H1 (cell line): ENCODE results near the gene ESRRB. TPM values are rescaled to one million over a fixed set of nuclear protein-coding genes. Genes with fewer than 3 reads are reported as not detected.

ENCODE experiments used
- CTCF ChIA-PET: fragments of 300-600 bp; sonication (Branson Sonifier 250); formaldehyde crosslinking; loops from one replicate; lab custom pipeline; 2021; ENCODE audit not compliant: partially characterized antibody; lab: Charles Lee
- POLR2A ChIA-PET: fragments of 300-600 bp; sonication (Branson Sonifier 250); formaldehyde crosslinking; loops from one replicate; lab custom pipeline; 2021; ENCODE audit warnings: inconsistent platforms; ENCODE audit not compliant: partially characterized antibody; lab: Charles Lee
- DNase-seq, 2 experiments: peaks; one replicate each; pipeline versions ENCODE4 v3.0.0 to v3.0.0-alpha.2; 2010 to 2022; ENCODE audit warnings: low spot score in 2 of 2, low read depth in 1 of 2, mixed read lengths in 1 of 2
- FAIRE-seq: peaks from 2 replicates; lab custom pipeline; 2011; peaks lifted over from hg19 to GRCh38; lab: Jason Lieb, UNC
- H2AFZ ChIP-seq: 2 replicates; pipeline ENCODE4 v1.8.1; 2012; ENCODE audit warnings: low read length, inconsistent platforms
- H2AK5ac ChIP-seq: 2 replicates; pipeline ENCODE4 v1.6.1; 2013; ENCODE audit warnings: low read depth, low read length
- H2BK120ac ChIP-seq: replicated peaks from 2 replicates; pipeline ENCODE3; 2013; ENCODE audit warnings: low read depth, low read length, inconsistent platforms
- H2BK12ac ChIP-seq: 2 replicates; pipeline ENCODE4 v1.6.1; 2013; ENCODE audit warnings: low read depth, low read length
- H2BK15ac ChIP-seq: 2 replicates; pipeline ENCODE4 v1.6.1; 2013; ENCODE audit warnings: low read length
- H2BK20ac ChIP-seq: 2 replicates; pipeline ENCODE4 v1.6.1; 2013; ENCODE audit warnings: low read length
- H2BK5ac ChIP-seq: 2 replicates; pipeline ENCODE4 v1.6.1; 2013; ENCODE audit warnings: low read depth, low read length
- H3K14ac ChIP-seq: 2 replicates; pipeline ENCODE4 v1.6.1; 2013; ENCODE audit warnings: inconsistent platforms; ENCODE audit not compliant: insufficient read length
- H3K18ac ChIP-seq: 2 replicates; pipeline ENCODE4 v1.6.1; 2013; ENCODE audit warnings: low read length; ENCODE audit errors: extremely low read depth
- H3K23ac ChIP-seq: 2 replicates; pipeline ENCODE4 v1.6.1; 2013; ENCODE audit warnings: inconsistent platforms; ENCODE audit not compliant: insufficient read length
- H3K23me2 ChIP-seq: 2 replicates; pipeline ENCODE4 v1.6.1; 2013; ENCODE audit warnings: low read depth, low read length
- H3K27ac ChIP-seq: 2 replicates; pipeline ENCODE4 v1.6.1; 2011; ENCODE audit warnings: low read depth, low read length, inconsistent platforms
- H3K27me3 ChIP-seq, 4 experiments: replicated peaks in 1 of 4; 1 replicate in 1 of 4; 2 replicates in 3 of 4; pipeline versions ENCODE4 v1.6.1 to v1.8.1; 2011 to 2013; ENCODE audit warnings: low read length in 3 of 4, mild to moderate bottlenecking in 3 of 4, inconsistent platforms in 2 of 4, mixed read lengths in 2 of 4, moderate library complexity in 1 of 4; ENCODE audit not compliant: control insufficient read depth in 3 of 4, insufficient read depth in 3 of 4; ENCODE audit errors: extremely low read depth in 1 of 4
- H3K36me3 ChIP-seq, 4 experiments: 2 replicates each; pipeline versions ENCODE4 v1.6.1 to v1.8.1; 2011 to 2013; ENCODE audit warnings: mild to moderate bottlenecking in 4 of 4, low read length in 3 of 4, moderate library complexity in 2 of 4, control low read depth in 1 of 4, inconsistent platforms in 1 of 4; ENCODE audit not compliant: insufficient read depth in 4 of 4, control insufficient read depth in 2 of 4
- H3K4ac ChIP-seq: replicated peaks from 2 replicates; pipeline ENCODE3; 2013; ENCODE audit warnings: low read length, low read depth, mixed read lengths, inconsistent platforms; ENCODE audit not compliant: insufficient read length
- H3K4me1 ChIP-seq, 4 experiments: replicated peaks in 1 of 4; 1 replicate in 1 of 4; 2 replicates in 3 of 4; pipeline versions ENCODE4 v1.6.1 to v1.8.1; 2011 to 2013; ENCODE audit warnings: low read length in 3 of 4, inconsistent platforms in 2 of 4, mixed read lengths in 1 of 4; ENCODE audit not compliant: insufficient read depth in 4 of 4, control insufficient read depth in 3 of 4
- H3K4me2 ChIP-seq, 2 experiments: 2 replicates each; pipeline versions ENCODE4 v1.6.1 to v1.8.1; 2011 to 2013; ENCODE audit warnings: low read depth in 2 of 2, low read length in 2 of 2, control low read depth in 1 of 2, inconsistent platforms in 1 of 2, mild to moderate bottlenecking in 1 of 2; ENCODE audit not compliant: insufficient read depth in 1 of 2
- H3K4me3 ChIP-seq, 4 experiments: fragments of 200-600, 300-600 bp in 1 of 4; sonication (generic), shearing (Covaris generic), sonication (Bioruptor Twin) in 1 of 4; 2 replicates each; pipeline versions ENCODE4 v1.5.1 to v1.8.1; 2011 to 2016; ENCODE audit warnings: low read length in 4 of 4, low read depth in 3 of 4, control low read depth in 2 of 4, inconsistent platforms in 2 of 4, mild to moderate bottlenecking in 2 of 4, mixed read lengths in 1 of 4, moderate library complexity in 1 of 4; ENCODE audit not compliant: insufficient read depth in 2 of 4; ENCODE audit errors: extremely low read depth in 1 of 4
- H3K56ac ChIP-seq: replicated peaks from 2 replicates; pipeline ENCODE3; 2013; ENCODE audit warnings: low read depth, mild to moderate bottlenecking, mixed read lengths, low read length, inconsistent platforms; ENCODE audit not compliant: insufficient read length
- H3K79me1 ChIP-seq: 2 replicates; pipeline ENCODE4 v1.6.1; 2013; ENCODE audit warnings: low read depth, low read length, control low read depth
- H3K79me2 ChIP-seq, 2 experiments: 2 replicates each; pipeline versions ENCODE4 v1.6.1 to v1.8.1; 2012 to 2013; ENCODE audit warnings: low read length in 2 of 2, mild to moderate bottlenecking in 2 of 2, inconsistent platforms in 1 of 2; ENCODE audit not compliant: insufficient read depth in 2 of 2, control insufficient read depth in 1 of 2
- H3K9ac ChIP-seq, 4 experiments: replicated peaks in 1 of 4; 1 replicate in 1 of 4; 2 replicates in 3 of 4; pipeline versions ENCODE4 v1.6.1 to v1.8.1; 2011 to 2013; ENCODE audit warnings: low read depth in 3 of 4, low read length in 3 of 4, control low read depth in 2 of 4, mild to moderate bottlenecking in 2 of 4, moderate library complexity in 2 of 4, inconsistent platforms in 1 of 4; ENCODE audit errors: extremely low read depth in 1 of 4
- H3K9me3 ChIP-seq, 2 experiments: 2 replicates each; pipeline versions ENCODE4 v1.6.1 to v1.8.1; 2012 to 2013; ENCODE audit warnings: mild to moderate bottlenecking in 2 of 2, moderate library complexity in 2 of 2, control low read depth in 1 of 2, inconsistent platforms in 1 of 2, low read depth in 1 of 2, low read length in 1 of 2, mixed read lengths in 1 of 2; ENCODE audit not compliant: insufficient read depth in 2 of 2
- H4K20me1 ChIP-seq, 2 experiments: replicated peaks in 1 of 2; 2 replicates each; pipeline versions ENCODE3 to v1.8.1; 2011 to 2013; ENCODE audit warnings: inconsistent platforms in 2 of 2, low read length in 2 of 2, mild to moderate bottlenecking in 1 of 2; ENCODE audit not compliant: insufficient read depth in 2 of 2, control insufficient read depth in 1 of 2
- H4K5ac ChIP-seq: 2 replicates; pipeline ENCODE4 v1.6.1; 2013; ENCODE audit warnings: low read length, low read depth, mixed read lengths, inconsistent platforms; ENCODE audit not compliant: insufficient read length
- H4K8ac ChIP-seq: 2 replicates; pipeline ENCODE4 v1.8.0; 2013; ENCODE audit warnings: mild to moderate bottlenecking, moderate library complexity, low read length, inconsistent platforms; ENCODE audit not compliant: insufficient read depth; ENCODE audit errors: extremely low read depth
- H4K91ac ChIP-seq: replicated peaks from 2 replicates; pipeline ENCODE3; 2013; ENCODE audit warnings: low read length, mixed read lengths, inconsistent platforms; ENCODE audit not compliant: insufficient read length
- ASH2L ChIP-seq: fragments of 200-600, 300-600 bp; sonication (generic); IDR thresholded peaks from one replicate; pipeline ENCODE4 v1.7.1; 2017; ENCODE audit warnings: low read length
- BCL11A ChIP-seq, 2 experiments: IDR thresholded peaks; one replicate each; pipeline ENCODE4 v1.6.1; 2011; ENCODE audit warnings: low read depth in 2 of 2, low read length in 2 of 2, mild to moderate bottlenecking in 2 of 2
- BRCA1 ChIP-seq: IDR thresholded peaks from 2 replicates; pipeline ENCODE4 v1.6.1; 2012; ENCODE audit warnings: low read depth, low read length, improper control_type of control experiment
- CBX5 ChIP-seq: fragments of 300-800, 300-1000 bp; sonication (generic); IDR thresholded peaks from 2 replicates; pipeline ENCODE4 v1.7.1; 2016; ENCODE audit warnings: antibody characterized with exemption, low read length, low read depth
- EGR1 ChIP-seq: IDR thresholded peaks from 2 replicates; pipeline ENCODE4 v1.6.1; 2011; ENCODE audit warnings: low read depth, low read length, borderline replicate concordance
- HDAC2 ChIP-seq, 2 experiments: fragments of 300-600 bp in 1 of 2; sonication (generic) in 1 of 2; IDR thresholded peaks; 2 replicates each; pipeline ENCODE4 v1.6.1; 2011 to 2012; ENCODE audit warnings: low read depth in 2 of 2, low read length in 2 of 2, mild to moderate bottlenecking in 2 of 2, moderate library complexity in 2 of 2, borderline replicate concordance in 1 of 2, inconsistent platforms in 1 of 2
- JUND ChIP-seq: IDR thresholded peaks from 2 replicates; pipeline ENCODE4 v1.6.1; 2011; ENCODE audit warnings: mild to moderate bottlenecking, improper control_type of control experiment, low read length
- NANOG ChIP-seq: IDR thresholded peaks from 2 replicates; pipeline ENCODE4 v1.6.1; 2011; ENCODE audit warnings: low read length, low read depth, mild to moderate bottlenecking, inconsistent platforms; ENCODE audit not compliant: insufficient read depth, poor library complexity, severe bottlenecking
- RAD21 ChIP-seq, 2 experiments: IDR thresholded peaks in 1 of 2; conservative IDR thresholded peaks in 1 of 2; 2 replicates each; pipeline ENCODE4 v1.6.1; 2011; ENCODE audit warnings: low read depth in 2 of 2, low read length in 2 of 2, improper control_type of control experiment in 1 of 2, inconsistent platforms in 1 of 2, mild to moderate bottlenecking in 1 of 2, moderate library complexity in 1 of 2
- SP1 ChIP-seq: IDR thresholded peaks from 2 replicates; pipeline ENCODE4 v1.6.1; 2011; ENCODE audit warnings: low read depth, low read length
- ZNF274 ChIP-seq: IDR thresholded peaks from 2 replicates; pipeline ENCODE4 v1.7.0; 2012; ENCODE audit warnings: low read length, borderline replicate concordance; ENCODE audit errors: extremely low read depth
- WGBS, 2 experiments: shearing (Covaris generic) in 1 of 2; methylation state at CpG; one replicate each; pipeline versions ENCODE4 v1.1.6 to v1.1.7; 2013 to 2015; ENCODE audit warnings: low lambda C conversion rate in 2 of 2, mixed read lengths in 2 of 2, inconsistent platforms in 1 of 2, low coverage in 1 of 2, missing lambda C conversion rate in 1 of 2; ENCODE audit not compliant: insufficient replicate concordance in 2 of 2, insufficient coverage in 1 of 2, insufficient read length in 1 of 2; ENCODE audit errors: extremely low coverage in 1 of 2, missing lambda C conversion rate in 1 of 2; 5-methylcytosine and 5-hydroxymethylcytosine counted together
- polyA plus RNA-seq, 7 experiments: library from polyadenylated mRNA; depleted of rRNA in 3 of 7; stranded (reverse) in 5 of 7; unstranded in 2 of 7; fragments of >200 nt in 5 of 7; fragments of 200-250 nt in 2 of 7; gene quantifications; 1 replicate in 5 of 7; 2 replicates in 1 of 7; 4 replicates in 1 of 7; pipeline versions ENCODE4 v1.2.1 to v1.2.3, GENCODE V29; 2011 to 2013; ENCODE audit warnings: missing spikeins in 2 of 7, mixed read lengths in 2 of 7
- total RNA-seq: library from RNA; stranded (reverse); fragmentation: NEBNext Ultra II Directional; extraction: Animal tissue kit (Norgen Biotek cat#: 25700); gene quantifications from 2 replicates; pipeline ENCODE4 v1.2.1, GENCODE V29; 2021
- TF ChIP-seq, protein P1 (sequence below): IDR thresholded peaks from 2 replicates; pipeline ENCODE4 v1.6.1; 2011; ENCODE audit warnings: low read length, improper control_type of control experiment

ESRRB gene
- total and polyA plus RNA-seq, 2 of the 8 experiments (the other 6 are each of a cell fraction or from before 2014, with no cell fraction given): 0.29 to 0.45 TPM

DNA sequence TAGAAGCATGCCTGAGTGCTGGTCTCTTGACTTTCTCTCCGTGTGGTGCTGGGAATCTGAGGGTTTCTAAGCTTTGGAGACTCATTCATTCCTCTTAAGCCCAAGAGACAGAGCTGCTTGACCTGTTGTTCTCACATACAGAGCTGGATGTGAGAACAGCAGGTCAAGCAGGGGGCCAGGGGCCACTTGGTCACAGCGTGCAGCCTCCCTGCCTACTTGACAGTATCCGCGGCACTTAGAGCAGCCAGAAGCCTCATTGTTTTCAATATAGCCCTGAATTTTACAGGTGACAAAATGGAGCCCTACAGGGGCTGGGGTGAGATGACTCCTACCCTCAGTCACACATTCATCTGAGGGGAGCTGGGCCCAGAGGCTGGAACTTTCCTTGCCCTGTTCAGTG is 88.9 kb downstream of the ESRRB start:
- Histone ChIP-seq H3K79me2 (no peaks in the 10 kb centered on the region), H3K27ac (no peak overlapping the region; the same call in 1 of the 2 replicates), H4K91ac (peak overlapping the region; percentile 9), H2BK120ac (no peak overlapping the region), H3K27me3 (no peaks in the 10 kb centered on the region), H2BK5ac (no peak overlapping the region), H2BK20ac (no peak overlapping the region), H3K18ac (no peak overlapping the region), H4K8ac (no peak overlapping the region), H3K4me1 (peaks cover 0 to 7% (median 3%) of the 10 kb centered on the region in 4 experiments; a peak in 3 of 7 replicates), H3K14ac (no peak overlapping the region), H3K9me3 (no peaks in the 10 kb centered on the region), H3K4me2 (no peak overlapping the region), H3K79me1 (no peaks in the 10 kb centered on the region), H3K9ac (no peak overlapping the region), H4K20me1 (no peaks in the 10 kb centered on the region), H3K56ac (no peak overlapping the region), H4K5ac (no peak overlapping the region), H3K23me2 (no peaks in the 10 kb centered on the region), H3K36me3 (no peaks in the 10 kb centered on the region), H3K23ac (no peak overlapping the region), H2AK5ac (no peak overlapping the region), H3K4ac (no peak overlapping the region), H2BK15ac (no peak overlapping the region), H3K4me3 (no peak overlapping the region), H2AFZ (peak overlapping the region; percentile 29; the same call in 1 of the 2 replicates), H2BK12ac (no peak overlapping the region)
- WGBS, 2 experiments: 81% methylated on average over 4 of the region's 4 CpGs; no CpG with 5 or more reads in 1 of the 2 experiments
- ChIA-PET POLR2A (interaction anchor here (0.7 kb wide), 1 partner anchor 14 kb away, joined by 3 read pairs; no protein-coding TSS in a partner anchor), CTCF (interaction anchor here (0.5 to 5.6 kb wide), 8 partner anchors 8 to 554 kb away, joined by 3 to 45 read pairs (median 4); no protein-coding TSS in a partner anchor)
- FAIRE-seq (no peak), DNase-seq (no peak)
- no peak for TF ChIP-seq EGR1
- no peak for TF ChIP-seq ASH2L
- TF ChIP-seq BRCA1: no peak
- TF ChIP-seq JUND: no peak
- no peak for TF ChIP-seq NANOG
- no peak for TF ChIP-seq SP1
- no peak for TF ChIP-seq ZNF274
- TF ChIP-seq CBX5: no peak
- TF ChIP-seq BCL11A (IDR thresholded peaks at IDR 0.05; ENCODE audit: low read depth in 2 of 2, low read length in 2 of 2): no peak
- no peak for TF ChIP-seq RAD21 (IDR thresholded peaks at IDR 0.05 in 1 of 2, conservative IDR thresholded peaks at IDR 0.05 in 1 of 2; ENCODE audit: low read depth in 2 of 2, low read length in 2 of 2)
- no peak for TF ChIP-seq HDAC2 (IDR thresholded peaks at IDR 0.05; ENCODE audit: borderline replicate concordance in 1 of 2, low read depth in 2 of 2, low read length in 2 of 2)
- TF ChIP-seq, protein P1, sequence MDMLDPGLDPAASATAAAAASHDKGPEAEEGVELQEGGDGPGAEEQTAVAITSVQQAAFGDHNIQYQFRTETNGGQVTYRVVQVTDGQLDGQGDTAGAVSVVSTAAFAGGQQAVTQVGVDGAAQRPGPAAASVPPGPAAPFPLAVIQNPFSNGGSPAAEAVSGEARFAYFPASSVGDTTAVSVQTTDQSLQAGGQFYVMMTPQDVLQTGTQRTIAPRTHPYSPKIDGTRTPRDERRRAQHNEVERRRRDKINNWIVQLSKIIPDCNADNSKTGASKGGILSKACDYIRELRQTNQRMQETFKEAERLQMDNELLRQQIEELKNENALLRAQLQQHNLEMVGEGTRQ: no peak
